Measurements from ENCODE around the gene INO80D.

GRCh38 chr2:205998583-205998982 is 87.4 kb downstream of the INO80D start:
- TF ChIP-seq CTCF (IDR thresholded peaks at IDR 0.05) (no peak), ZFX (IDR thresholded peaks at IDR 0.05; ENCODE audit: borderline replicate concordance) (no peak)
